HG03342 (cell line): ENCODE measurements around the gene ZNF394.

Experiments
- ATAC-seq: cut with Tn5 transposase; IDR thresholded peaks from one replicate; pipeline ENCODE4 v1.9.1; 2021; ENCODE audit warnings: mild to moderate bottlenecking, moderate library complexity; ENCODE audit not compliant: unreplicated experiment

Gene ZNF394

GRCh38 chr7:99497766-99498545, 2.1 kb downstream of the ZNF394 start:
- no peak for ATAC-seq

- no peak for ATAC-seq
Measured at GRCh38 chr7:99493823-99494222, 6.3 kb downstream of the ZNF394 start.

DNA sequence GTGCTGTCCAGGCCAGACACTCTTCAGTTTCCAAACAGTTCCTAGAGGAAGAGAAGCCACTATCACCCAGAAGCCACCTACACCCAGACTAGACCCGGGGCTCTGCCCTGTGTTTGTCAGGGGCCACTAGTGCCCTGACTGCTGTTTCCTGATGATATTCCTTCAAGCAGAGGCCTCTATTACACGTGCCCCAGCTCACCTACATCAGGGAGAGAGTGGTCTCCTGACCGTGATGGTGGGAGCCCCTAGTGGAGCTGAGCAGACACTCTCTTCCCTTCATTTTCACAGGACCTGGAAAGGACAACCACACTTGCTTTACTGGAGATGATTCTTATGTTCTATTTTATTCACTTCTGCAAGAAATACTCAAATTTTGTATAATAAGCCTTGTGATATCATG, 9.2 kb downstream of the ZNF394 start:
- ATAC-seq: no peak

DNA sequence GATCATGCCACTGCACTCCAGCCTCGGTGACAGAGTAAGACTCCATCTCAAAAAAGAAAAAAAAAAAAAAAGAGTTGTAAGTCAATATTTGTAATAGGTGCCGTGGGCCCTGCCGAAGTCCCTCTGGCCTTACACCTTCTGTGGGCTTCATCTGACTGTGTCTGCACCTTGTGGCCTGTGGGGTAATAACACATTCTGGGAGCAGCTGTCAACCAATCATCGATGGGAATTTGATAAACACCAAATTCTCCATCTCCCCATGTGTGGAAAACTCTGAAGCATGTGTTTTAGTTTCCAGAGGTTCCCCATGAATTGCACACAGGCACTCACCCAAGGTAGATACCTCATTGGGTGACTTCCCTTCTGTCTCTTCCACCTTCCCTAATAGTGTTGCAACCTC, 10.8 kb downstream of the ZNF394 start:
- ATAC-seq: no peak

DNA sequence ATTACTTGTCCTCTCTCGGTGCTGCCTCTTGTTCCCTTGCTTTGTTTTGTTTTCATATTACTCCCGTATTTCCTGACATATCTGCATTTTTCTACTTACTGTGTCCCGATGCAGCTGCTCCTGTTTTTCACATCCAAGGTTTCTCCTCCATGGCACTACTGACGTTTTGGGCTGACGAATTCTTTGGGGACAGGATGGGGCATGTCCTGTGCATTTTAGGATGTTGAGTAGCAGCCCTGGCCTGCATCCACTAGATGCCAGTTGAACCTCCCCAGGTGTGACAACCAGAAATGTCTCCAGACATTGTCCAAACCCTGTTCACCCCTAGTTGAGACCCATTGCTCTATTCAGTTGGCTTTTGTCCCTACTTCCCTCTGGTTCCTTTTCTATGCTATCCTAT, 15.0 kb downstream of the ZNF394 start:
- ATAC-seq: no peak

DNA sequence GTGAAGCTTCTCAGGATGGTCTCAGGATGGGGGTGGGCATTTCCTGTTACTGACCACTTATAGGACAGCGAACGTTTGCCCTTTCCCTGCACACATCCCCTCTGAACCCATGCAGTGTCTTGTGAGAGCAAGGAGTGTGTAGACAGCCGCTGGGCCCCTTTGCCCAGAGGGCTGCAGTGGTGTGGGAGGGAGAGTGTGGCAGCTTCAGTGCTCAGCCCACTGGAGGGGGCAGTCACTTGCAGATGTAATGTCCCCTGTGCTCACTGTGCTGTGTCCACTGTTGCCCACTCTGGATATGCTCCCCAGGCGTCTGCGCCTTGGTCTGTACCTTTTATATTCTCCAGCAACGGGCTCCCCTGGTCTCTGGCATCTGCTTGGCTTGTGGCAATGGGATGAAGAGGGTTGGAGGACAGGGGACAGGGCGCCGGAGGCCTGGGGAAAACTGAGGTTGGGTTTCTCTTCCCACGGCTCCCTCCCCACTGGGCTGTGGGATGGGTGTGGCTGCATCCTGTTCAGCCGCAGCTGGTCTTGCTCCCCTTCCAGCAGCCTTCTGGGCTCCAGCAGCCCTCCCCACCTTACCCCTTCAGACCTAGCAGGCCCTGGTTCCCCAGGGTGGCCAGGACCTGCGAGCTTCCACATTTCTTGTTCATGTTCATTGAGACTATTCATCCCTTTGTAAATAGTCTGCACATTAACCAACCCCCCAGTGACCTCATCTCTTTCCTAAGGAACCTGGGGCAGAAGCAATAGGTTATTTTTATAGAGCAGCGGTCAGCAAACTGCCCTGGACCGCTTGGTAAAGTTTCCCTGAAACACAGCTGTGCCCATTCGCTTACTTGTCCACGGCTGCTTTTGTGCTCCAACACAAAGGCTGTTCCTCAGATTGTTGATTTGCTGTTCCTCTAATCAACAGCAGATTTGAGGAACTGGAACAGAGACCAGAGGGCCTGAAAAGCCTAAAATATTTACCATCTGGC, 21.3 kb downstream of the ZNF394 start:
- ATAC-seq: no peak

DNA sequence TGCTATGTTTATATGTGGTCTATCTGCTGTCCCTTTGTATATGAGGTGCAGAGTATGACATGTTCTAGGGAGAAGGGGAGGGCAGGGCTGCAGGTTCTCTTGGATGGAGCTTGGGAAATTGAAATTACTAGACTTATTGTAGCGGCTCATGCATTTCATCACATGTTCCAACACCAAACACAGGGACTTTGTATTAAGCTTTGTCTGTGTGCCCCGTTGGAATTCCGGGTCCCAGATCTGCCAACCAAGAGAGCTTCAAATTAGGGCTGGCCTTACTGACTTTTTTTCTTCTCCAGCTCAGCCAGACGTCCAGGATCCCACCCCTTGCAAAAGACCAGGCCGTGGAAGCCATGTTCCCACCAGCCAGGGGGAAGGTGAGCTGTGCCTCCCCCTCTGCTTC, 24.0 kb downstream of the ZNF394 start:
- ATAC-seq: no peak

DNA sequence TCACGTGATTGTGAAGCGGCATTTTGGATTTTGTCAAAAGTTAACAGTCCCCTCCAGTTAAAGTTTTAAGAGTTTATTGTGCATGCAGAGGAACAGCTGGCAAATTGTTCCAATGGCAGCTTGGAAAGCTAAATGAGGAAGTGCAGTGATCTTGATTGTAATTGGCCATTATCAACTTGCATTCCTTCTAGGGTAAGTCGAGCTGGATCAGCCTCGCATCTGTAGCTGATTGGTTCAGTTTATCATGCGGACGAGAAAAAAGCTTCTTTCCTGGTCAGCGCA, 26.8 kb downstream of the ZNF394 start:
- peak; percentile 11 for ATAC-seq

GRCh38 chr7:99472561-99473314, 27.3 kb downstream of the ZNF394 start, which contains the start of gene ZNF789:
Gene ZNF789, plus strand, starts transcription at chr7:99472890. Its CDS starts 3,567 bp downstream, at chr7:99476457.
- ATAC-seq: peak; percentile 97

DNA sequence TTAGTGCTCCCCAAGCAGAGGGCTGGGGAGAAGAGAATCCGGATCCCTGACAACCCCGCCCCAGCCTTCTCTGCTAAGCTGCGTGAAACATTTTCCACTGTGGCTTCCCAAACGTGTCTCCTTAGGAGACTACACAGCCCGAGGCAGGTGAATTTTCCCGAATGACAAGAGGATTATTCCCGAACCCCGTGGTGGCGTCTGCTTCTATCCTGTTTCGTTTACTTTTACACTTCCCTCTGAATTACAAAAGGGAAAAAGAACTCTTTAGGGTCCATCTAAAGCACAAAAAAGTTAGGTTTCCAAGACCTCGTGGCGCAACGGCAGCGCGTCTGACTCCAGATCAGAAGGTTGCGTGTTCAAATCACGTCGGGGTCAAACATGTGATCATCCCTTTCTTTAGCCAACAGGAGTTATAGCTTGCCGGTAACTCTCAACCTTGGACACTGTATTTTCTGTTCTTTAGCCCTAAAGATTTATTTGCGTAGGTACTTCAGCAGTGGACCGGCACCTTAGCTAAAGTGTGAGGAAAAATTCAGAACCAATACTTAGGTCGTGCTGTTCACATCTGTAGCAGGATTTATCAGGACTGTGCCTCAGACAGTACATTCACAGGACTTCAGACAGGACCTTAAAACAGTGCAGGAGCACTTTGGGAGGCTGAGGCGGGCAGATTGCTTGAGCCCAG, 30.6 kb downstream of the ZNF394 start:
- no peak for ATAC-seq

- ATAC-seq: no peak
Measured at GRCh38 chr7:99468336-99468918, 31.7 kb downstream of the ZNF394 start.

- ATAC-seq: no peak
Measured at GRCh38 chr7:99465421-99465768, 34.7 kb downstream of the ZNF394 start.

GRCh38 chr7:99461221-99461620, 38.9 kb downstream of the ZNF394 start:
- ATAC-seq: no peak

- ATAC-seq: no peak
Measured at GRCh38 chr7:99460651-99461050, 39.4 kb downstream of the ZNF394 start.

GRCh38 chr7:99459087-99459486, 41.0 kb downstream of the ZNF394 start:
- no peak for ATAC-seq

GRCh38 chr7:99457650-99458493, 42.2 kb downstream of the ZNF394 start:
- ATAC-seq: no peak

DNA sequence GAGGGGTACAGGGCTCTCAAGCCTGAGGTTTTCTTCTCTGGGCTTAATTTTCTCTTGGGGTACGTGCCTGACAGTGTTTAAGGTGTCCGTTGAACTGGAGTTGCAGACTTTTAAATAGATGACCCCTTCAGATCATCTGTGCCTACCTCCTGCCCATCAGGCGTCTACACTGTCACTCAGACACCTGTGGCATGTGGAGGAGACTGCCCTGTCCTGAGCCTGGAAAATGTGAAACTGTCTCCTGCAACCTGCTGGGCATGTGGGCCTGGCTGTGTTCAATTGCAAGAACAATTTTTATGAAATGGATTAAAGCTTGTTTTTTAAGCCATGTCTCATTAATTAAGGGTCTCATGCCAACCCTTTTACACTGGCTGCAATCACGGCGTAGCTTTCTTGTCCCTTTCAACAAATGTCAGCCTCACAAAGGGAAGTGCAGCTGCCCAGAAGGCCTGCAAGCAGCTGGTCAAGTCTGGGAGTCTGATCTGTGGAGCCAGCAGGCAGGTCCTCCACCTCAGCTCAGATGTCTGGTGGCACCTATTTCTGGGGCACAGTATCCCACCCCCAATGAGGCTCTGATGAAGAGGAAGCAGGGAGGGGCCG, 42.9 kb downstream of the ZNF394 start:
- no peak for ATAC-seq

- no peak for ATAC-seq
Measured at GRCh38 chr7:99456288-99456687, 43.8 kb downstream of the ZNF394 start.

DNA sequence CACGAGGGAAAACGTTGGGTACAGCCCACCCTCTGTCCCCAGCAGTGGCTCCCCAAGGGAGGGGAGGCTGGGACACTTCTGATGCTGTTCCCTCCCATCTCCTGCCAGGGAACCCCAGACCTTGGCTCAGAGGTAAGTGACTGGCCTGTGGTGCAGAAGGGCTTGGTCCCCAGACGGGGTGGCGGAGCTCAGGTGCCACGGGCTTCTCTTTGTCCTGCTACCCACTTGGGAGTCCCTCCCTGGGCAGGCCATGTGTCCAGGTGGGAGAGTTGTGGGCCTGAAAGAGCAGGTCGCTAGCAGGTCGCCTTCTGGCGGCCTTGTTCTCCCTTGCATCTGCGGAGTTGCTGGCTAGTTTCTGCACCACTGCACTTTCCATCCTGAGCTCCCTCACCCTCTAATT, 44.2 kb downstream of the ZNF394 start:
- ATAC-seq: no peak
